Epithelial cell of proximal tubule (primary cell): Measurements from ENCODE around the gene TMEM63A. TPM values are rescaled to one million over a fixed set of nuclear protein-coding genes. Genes with fewer than 3 reads are reported as not detected.
A peak's percentile ranks its signal among the peaks of the same experiment; 100 is the strongest.

Experiments used
- DNase-seq: peaks from one replicate; pipeline ENCODE4 v3.0.0-alpha.2; 2011; ENCODE audit warnings: low read depth
- H3K4me3 ChIP-seq: 2 replicates; pipeline ENCODE4 v1.5.1; 2011; ENCODE audit warnings: low read depth, mild to moderate bottlenecking, low read length
- total RNA-seq: library from RNA; depleted of rRNA; stranded (reverse); fragments of >200 nt; gene quantifications from 2 replicates; pipeline ENCODE4 v1.2.3, GENCODE V29; 2015
- TF ChIP-seq, protein P1 (sequence below): conservative IDR thresholded peaks from 2 replicates; pipeline ENCODE4 v1.5.1; 2012; ENCODE audit warnings: low read depth, mild to moderate bottlenecking, low read length

Gene TMEM63A
- total RNA-seq, 1 donor from 2014 or later = 19.5 TPM

DNA sequence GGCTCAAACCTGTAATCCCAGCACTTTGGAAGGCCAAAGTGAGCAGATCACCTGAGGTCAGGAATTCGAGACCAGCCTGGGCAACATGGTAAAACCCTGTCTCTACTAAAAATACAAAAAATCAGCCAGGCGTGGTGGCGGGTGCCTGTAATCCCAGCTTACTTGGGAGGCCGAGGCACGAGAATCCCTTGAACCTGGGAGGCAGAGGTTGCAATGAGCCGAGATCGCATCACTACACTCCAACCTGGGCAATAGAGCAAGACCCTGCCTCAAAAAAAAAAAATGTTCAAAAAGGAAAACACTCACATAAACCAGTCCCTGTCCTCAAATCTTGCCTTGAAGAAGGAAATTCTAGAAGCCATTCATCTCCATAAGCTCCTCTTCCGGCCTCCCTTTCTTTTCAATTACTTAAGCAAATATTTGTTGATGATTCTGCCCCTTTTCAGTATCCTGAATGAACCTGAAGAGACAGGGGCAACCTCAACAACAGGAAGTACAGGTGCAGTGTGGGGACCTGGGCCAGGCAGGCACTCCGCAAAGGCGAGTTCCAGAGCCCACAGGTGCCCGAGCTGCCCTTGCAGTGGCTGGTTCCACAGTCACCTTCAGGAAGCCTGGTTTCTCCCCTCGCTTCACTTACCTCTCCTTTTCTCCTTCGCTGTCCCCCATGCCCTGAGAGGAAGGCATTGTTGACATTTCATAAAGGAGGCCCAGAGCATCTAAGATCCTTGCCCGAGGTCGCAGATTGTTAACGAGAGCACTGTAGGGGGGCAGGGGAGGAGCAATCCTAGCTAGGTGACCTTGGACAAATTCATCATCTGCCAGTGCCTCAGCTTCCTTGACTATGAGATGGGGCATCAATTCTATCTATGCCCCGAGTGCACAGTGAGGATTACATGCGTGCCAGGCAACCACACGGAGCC is 15.7 kb upstream of the TMEM63A start:
- no peak for DNase-seq
- H3K4me3 ChIP-seq = no peak overlapping the region
- TF ChIP-seq, protein P1, sequence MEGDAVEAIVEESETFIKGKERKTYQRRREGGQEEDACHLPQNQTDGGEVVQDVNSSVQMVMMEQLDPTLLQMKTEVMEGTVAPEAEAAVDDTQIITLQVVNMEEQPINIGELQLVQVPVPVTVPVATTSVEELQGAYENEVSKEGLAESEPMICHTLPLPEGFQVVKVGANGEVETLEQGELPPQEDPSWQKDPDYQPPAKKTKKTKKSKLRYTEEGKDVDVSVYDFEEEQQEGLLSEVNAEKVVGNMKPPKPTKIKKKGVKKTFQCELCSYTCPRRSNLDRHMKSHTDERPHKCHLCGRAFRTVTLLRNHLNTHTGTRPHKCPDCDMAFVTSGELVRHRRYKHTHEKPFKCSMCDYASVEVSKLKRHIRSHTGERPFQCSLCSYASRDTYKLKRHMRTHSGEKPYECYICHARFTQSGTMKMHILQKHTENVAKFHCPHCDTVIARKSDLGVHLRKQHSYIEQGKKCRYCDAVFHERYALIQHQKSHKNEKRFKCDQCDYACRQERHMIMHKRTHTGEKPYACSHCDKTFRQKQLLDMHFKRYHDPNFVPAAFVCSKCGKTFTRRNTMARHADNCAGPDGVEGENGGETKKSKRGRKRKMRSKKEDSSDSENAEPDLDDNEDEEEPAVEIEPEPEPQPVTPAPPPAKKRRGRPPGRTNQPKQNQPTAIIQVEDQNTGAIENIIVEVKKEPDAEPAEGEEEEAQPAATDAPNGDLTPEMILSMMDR = no peak

DNA sequence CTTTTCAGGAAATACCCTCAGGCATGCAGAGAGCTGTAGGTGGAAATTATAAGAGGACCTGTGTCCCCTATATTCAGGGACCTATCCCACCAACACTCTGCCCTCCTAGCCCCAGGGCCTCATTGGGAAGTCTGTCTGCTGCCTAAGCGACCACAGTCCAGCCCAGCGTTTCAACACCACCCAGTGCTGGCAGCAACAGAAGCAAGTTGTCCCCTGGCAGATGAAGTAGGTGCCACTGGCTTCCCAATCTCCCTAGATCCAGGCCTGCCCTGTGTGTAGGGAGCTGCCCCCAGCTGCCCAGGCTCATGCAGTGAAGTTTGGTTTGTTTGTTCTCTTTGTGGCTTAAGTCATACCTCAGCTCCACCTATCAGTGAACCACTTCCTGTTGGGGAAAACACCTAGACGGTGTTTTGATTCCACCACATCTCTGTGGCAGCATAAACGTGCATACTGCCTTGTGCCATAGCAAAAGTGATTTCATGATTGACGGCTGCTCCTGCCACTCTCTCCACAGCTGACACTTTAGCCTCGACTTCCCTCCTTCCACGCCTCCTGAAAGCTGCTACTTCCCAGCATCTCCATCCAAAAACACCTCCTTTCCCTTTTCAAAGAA is 14.9 kb upstream of the TMEM63A start:
- peak; percentile 65 for DNase-seq
- no peak overlapping the region for H3K4me3 ChIP-seq
- TF ChIP-seq, protein P1 = no peak

DNA sequence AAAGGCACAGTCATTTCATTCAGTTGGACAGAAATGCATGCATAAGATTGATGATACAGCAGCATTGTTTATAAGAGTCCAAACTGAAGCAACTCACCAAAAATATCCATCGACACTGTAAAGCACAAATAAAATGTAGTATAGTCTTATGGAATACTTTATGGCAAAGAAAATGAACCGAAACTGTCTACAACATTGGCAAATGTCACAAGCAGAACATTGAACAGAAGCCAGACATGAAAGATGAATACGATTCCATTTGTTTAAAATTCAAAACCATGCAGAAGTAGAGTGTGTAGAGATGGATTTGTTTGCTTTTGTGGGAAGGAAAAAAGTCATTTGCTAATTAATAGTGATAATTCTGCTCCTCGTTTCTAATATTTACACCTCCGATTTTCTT is 14.3 kb upstream of the TMEM63A start:
- TF ChIP-seq, protein P1 = no peak
- DNase-seq = no peak
- H3K4me3 ChIP-seq = no peak overlapping the region

DNA sequence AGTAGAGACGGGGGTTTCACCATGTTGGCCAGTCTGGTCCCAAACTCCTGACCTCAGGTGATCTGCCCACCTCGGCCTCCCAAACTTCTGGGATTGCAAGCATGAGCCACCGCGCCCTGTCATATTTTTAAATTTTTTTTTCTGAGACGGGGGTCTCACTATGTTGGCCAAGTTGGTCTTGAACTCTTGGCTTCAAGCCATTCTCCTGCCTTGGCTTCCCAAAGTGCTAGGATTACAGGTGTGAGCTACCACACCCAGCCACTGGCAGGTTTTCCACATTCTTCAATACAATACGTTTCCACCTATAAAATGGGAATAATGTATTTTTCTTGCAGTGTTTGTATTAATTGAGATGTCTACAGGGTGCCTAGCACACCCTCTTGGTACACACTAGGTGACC is 10.1 kb upstream of the TMEM63A start:
- H3K4me3 ChIP-seq = no peak overlapping the region
- TF ChIP-seq, protein P1 = no peak
- no peak for DNase-seq

DNA sequence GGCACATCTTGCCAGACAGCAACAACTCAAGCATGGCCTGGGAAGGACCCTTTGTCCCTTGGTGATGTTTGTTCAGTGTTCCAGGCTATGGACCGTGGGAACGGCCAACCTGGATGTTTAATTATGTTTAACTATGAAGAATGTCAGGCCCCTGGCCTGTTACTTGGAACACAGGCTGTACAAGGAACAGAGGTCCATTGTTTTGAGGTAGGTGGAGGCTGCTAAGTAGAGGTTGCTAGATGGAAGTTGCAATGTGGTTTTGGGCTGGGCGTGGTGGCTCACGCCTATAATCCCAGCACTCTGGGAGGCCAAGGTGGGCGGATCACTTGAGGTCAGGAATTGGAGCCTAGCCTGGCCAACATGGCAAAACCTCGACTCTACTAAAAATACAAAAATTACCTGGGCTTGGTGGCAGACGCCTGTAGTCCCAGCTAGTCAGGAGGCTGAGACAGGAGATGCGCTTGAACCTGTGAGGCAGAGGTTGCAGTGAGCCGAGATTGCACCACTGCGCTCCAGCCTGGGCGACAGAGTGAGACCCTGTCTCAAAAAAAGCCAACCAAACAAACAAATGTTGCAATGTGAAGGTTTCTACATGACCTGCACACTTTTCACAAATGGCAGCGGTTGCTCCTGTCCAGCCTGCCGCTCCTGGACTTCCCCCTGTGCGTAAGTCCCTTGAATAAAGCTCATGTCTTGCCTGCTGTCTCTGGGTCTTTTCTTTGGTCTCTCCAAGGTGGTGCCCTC is 9.2 kb upstream of the TMEM63A start:
- DNase-seq = no peak
- TF ChIP-seq, protein P1 = no peak
- no peak overlapping the region for H3K4me3 ChIP-seq

DNA sequence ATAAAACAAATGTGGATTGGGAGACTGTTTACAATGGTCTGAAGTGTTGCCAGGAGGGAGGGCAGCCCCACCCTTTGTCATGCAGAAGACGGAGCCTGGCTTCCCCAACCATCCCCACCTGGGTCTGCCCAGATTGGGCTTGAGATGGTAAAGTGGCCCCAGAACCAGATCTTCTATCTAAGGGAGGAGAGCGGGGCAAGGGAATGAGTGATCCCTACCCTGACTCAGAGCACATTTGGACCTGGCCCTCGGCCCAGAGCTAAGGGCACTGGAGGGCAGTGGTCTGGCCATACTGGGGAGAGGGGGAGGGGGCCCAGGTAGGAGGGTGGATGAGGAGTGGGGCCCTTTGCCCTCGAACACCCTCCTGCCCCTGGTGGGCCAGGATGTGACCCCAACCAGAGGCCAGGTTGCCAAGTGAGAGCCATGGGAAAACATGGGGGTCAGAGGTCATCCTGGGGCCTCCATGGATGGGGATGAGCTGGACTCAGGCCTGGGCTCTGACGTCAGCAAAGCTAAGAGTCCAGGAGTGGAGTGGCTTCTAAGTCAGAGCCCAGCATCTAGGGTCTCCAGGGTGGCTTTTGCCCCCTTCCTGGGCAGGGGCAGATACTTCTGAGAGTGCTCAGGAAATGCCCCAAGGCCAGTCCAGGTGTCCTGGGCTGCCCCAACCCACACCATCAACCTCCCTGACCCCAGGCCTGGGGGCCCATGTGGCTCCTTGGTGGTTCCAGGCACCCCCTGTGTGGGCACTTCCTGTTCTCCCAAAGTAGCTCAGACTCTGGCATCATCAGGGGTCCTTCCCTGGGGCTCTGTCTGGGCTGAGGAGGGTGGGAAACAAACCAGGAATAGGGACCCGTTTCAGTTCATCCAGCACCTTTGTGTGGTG is 8.4 kb upstream of the TMEM63A start:
- TF ChIP-seq, protein P1 = no peak
- no peak overlapping the region for H3K4me3 ChIP-seq
- DNase-seq = no peak
